Neural crest cell (in vitro differentiated cells): ENCODE results near the gene EXOC6. TPM values are rescaled to one million over a fixed set of nuclear protein-coding genes. Genes with fewer than 3 reads are reported as not detected.
"Not testable (repeated sequence)": the region's sequence is repeated elsewhere in the genome, so short reads cannot be mapped to it uniquely, and the experiment has no call there.

Source experiments
- DNase-seq: peaks from one replicate; pipeline ENCODE4 v3.0.0; 2021; ENCODE audit warnings: low read depth, mixed read lengths, low spot score
- H3K27ac Mint-ChIP-seq: one replicate; pipeline ENCODE4 v1.8.0; 2021; ENCODE audit warnings: mild to moderate bottlenecking, mixed read lengths; ENCODE audit not compliant: unreplicated experiment
- H3K27me3 Mint-ChIP-seq: 2 replicates; pipeline ENCODE4 v1.8.0; 2021; ENCODE audit warnings: low read depth, mild to moderate bottlenecking, mixed read lengths
- H3K36me3 Mint-ChIP-seq: 2 replicates; pipeline ENCODE4 v1.8.0; 2021; ENCODE audit warnings: low read depth, mild to moderate bottlenecking, mixed read lengths
- H3K4me1 Mint-ChIP-seq: 2 replicates; pipeline ENCODE4 v1.8.0; 2021; ENCODE audit warnings: mixed read lengths
- H3K4me3 Mint-ChIP-seq: one replicate; pipeline ENCODE4 v1.8.0; 2021; ENCODE audit warnings: mild to moderate bottlenecking, mixed read lengths
- H3K9me3 Mint-ChIP-seq: 2 replicates; pipeline ENCODE4 v1.8.0; 2021; ENCODE audit warnings: mixed read lengths
- CTCF ChIP-seq: fragments of 200-600 bp; sonication (generic); conservative IDR thresholded peaks from 2 replicates; pipeline ENCODE4 v1.5.0; 2021; ENCODE audit warnings: antibody characterized with exemption, mild to moderate bottlenecking
- total RNA-seq: library from RNA; stranded (reverse); gene quantifications from 2 replicates; pipeline ENCODE4 v1.2.1, GENCODE V29; 2021

Gene EXOC6
- total RNA-seq, 1 donor from 2014 or later = 17.2 TPM

- Mint-ChIP-seq H3K27me3 (no peaks in the 10 kb centered on the region), H3K4me3 (no peak overlapping the region), H3K4me1 (no peaks in the 10 kb centered on the region), H3K27ac (no peak overlapping the region), H3K36me3 (no peaks in the 10 kb centered on the region), H3K9me3 (peaks cover 5% of the 10 kb centered on the region)
- TF ChIP-seq CTCF = no peak
- no peak for DNase-seq
Observed at GRCh38 chr10:93097386-93097785, 249.1 kb downstream of the EXOC6 start.

- Mint-ChIP-seq H3K4me3 (no peak overlapping the region), H3K9me3 (peaks cover 5% of the 10 kb centered on the region), H3K27ac (no peak overlapping the region), H3K36me3 (no peaks in the 10 kb centered on the region), H3K27me3 (no peaks in the 10 kb centered on the region), H3K4me1 (no peaks in the 10 kb centered on the region)
- TF ChIP-seq CTCF = no peak
- no peak for DNase-seq
Observed at GRCh38 chr10:93098816-93099215, 250.5 kb downstream of the EXOC6 start.

GRCh38 chr10:93099670-93100069 lies 251.3 kb downstream of the EXOC6 start:
- no peaks in the 10 kb centered on the region for H3K36me3 Mint-ChIP-seq
- DNase-seq = no peak
- no peak overlapping the region for H3K4me3 Mint-ChIP-seq
- H3K27ac Mint-ChIP-seq = no peak overlapping the region
- peaks cover 5% of the 10 kb centered on the region for H3K9me3 Mint-ChIP-seq
- TF ChIP-seq CTCF = no peak
- no peaks in the 10 kb centered on the region for H3K27me3 Mint-ChIP-seq
- no peaks in the 10 kb centered on the region for H3K4me1 Mint-ChIP-seq

GRCh38 chr10:93101148-93101547 lies 252.8 kb downstream of the EXOC6 start:
- not testable (repeated sequence) for H3K9me3 Mint-ChIP-seq, H3K4me3 Mint-ChIP-seq, H3K27me3 Mint-ChIP-seq, H3K36me3 Mint-ChIP-seq, H3K27ac Mint-ChIP-seq, H3K4me1 Mint-ChIP-seq, DNase-seq

GRCh38 chr10:93103953-93104352 lies 255.6 kb downstream of the EXOC6 start:
- no peak for DNase-seq
- Mint-ChIP-seq H3K27ac (no peak overlapping the region), H3K36me3 (no peaks in the 10 kb centered on the region), H3K9me3 (peaks cover 4% of the 10 kb centered on the region), H3K4me3 (no peak overlapping the region), H3K27me3 (no peaks in the 10 kb centered on the region), H3K4me1 (no peaks in the 10 kb centered on the region)
- TF ChIP-seq CTCF = no peak

- Mint-ChIP-seq H3K27ac (no peak overlapping the region), H3K36me3 (no peaks in the 10 kb centered on the region), H3K4me1 (no peaks in the 10 kb centered on the region), H3K9me3 (peaks cover 2% of the 10 kb centered on the region), H3K27me3 (peaks cover 2% of the 10 kb centered on the region), H3K4me3 (no peak overlapping the region)
- DNase-seq = no peak
- TF ChIP-seq CTCF = no peak
Observed at GRCh38 chr10:93106631-93107072, 258.3 kb downstream of the EXOC6 start.

Other genes with a start within 250 kb of the EXOC6 start
- gene HHEX, start 158.6 kb upstream of the EXOC6 start, total RNA-seq = not detected in 2 replicates
- 0.30 and 0.37 TPM in 2 replicates for gene CYP26C1, start 212.3 kb downstream of the EXOC6 start, total RNA-seq
- 0.23 and 0.30 TPM in 2 replicates for gene CYP26A1, start 225.4 kb downstream of the EXOC6 start, total RNA-seq